Liver (tissue), 9 donors: ENCODE results near the gene SDHA. TPM values are rescaled to one million over a fixed set of nuclear protein-coding genes. Genes with fewer than 3 reads are reported as not detected.

Experiments used
- DNase-seq: peaks from one replicate; pipeline ENCODE4 v3.0.0-alpha.2; 2017; ENCODE audit warnings: low spot score
- H3K27ac ChIP-seq, 2 donors: one replicate each; pipeline ENCODE4 v1.7.0; 2013; ENCODE audit warnings: inconsistent platforms in 2 of 2, low read length in 2 of 2, control low read depth in 1 of 2, low read depth in 1 of 2, mild to moderate bottlenecking in 1 of 2
- H3K27me3 ChIP-seq, 4 donors: one replicate each; pipeline versions ENCODE4 v1.6.1 to v1.7.0; 2013; ENCODE audit warnings: low read length in 3 of 4, inconsistent platforms in 1 of 4, mild to moderate bottlenecking in 1 of 4, moderate library complexity in 1 of 4; ENCODE audit not compliant: control insufficient read depth in 4 of 4, insufficient read depth in 4 of 4
- H3K36me3 ChIP-seq, 4 donors: one replicate each; pipeline versions ENCODE4 v1.6.1 to v1.7.0; 2013; ENCODE audit warnings: low read length in 3 of 4, mild to moderate bottlenecking in 3 of 4, low read depth in 1 of 4, moderate library complexity in 1 of 4; ENCODE audit not compliant: control insufficient read depth in 4 of 4, insufficient read depth in 3 of 4
- H3K4me1 ChIP-seq, 4 donors: one replicate each; pipeline versions ENCODE4 v1.6.1 to v1.7.0; 2013; ENCODE audit warnings: low read length in 3 of 4, mild to moderate bottlenecking in 3 of 4, moderate library complexity in 1 of 4; ENCODE audit not compliant: control insufficient read depth in 4 of 4, insufficient read depth in 4 of 4
- H3K4me3 ChIP-seq, 3 donors: one replicate each; pipeline versions ENCODE4 v1.6.1 to v1.7.0; 2013; ENCODE audit warnings: low read length in 3 of 3, control low read depth in 1 of 3, low read depth in 1 of 3, mild to moderate bottlenecking in 1 of 3
- H3K9ac ChIP-seq, 2 donors: one replicate each; pipeline ENCODE4 v1.7.0; 2013; ENCODE audit warnings: low read length in 2 of 2, mild to moderate bottlenecking in 2 of 2, moderate library complexity in 2 of 2, control low read depth in 1 of 2, low read depth in 1 of 2
- H3K9me3 ChIP-seq, 4 donors: one replicate each; pipeline versions ENCODE4 v1.6.1 to v1.7.0; 2013; ENCODE audit warnings: low read length in 3 of 4; ENCODE audit not compliant: control insufficient read depth in 4 of 4
- EGR1 ChIP-seq, 2 donors: IDR thresholded peaks; 2 replicates each; pipeline ENCODE4 v1.6.1; 2016 to 2018; ENCODE audit warnings: antibody characterized with exemption in 2 of 2, low read depth in 2 of 2
- FOXA2 ChIP-seq: IDR thresholded peaks from 2 replicates; pipeline ENCODE4 v1.6.1; 2016; ENCODE audit warnings: antibody characterized with exemption
- GABPA ChIP-seq, 2 donors: IDR thresholded peaks in 1 of 2; conservative IDR thresholded peaks in 1 of 2; 2 replicates each; pipeline ENCODE4 v1.6.1; 2016; ENCODE audit warnings: antibody characterized with exemption in 2 of 2, mild to moderate bottlenecking in 1 of 2, moderate library complexity in 1 of 2
- HNF4A ChIP-seq, 2 donors: conservative IDR thresholded peaks; 2 replicates each; pipeline ENCODE4 v1.6.1; 2016; ENCODE audit warnings: antibody characterized with exemption in 2 of 2, mild to moderate bottlenecking in 2 of 2
- HNF4G ChIP-seq: IDR thresholded peaks from 2 replicates; pipeline ENCODE4 v1.6.1; 2016; ENCODE audit warnings: antibody characterized with exemption
- JUND ChIP-seq, 2 donors: IDR thresholded peaks; 2 replicates each; pipeline ENCODE4 v1.6.1; 2016; ENCODE audit warnings: antibody characterized with exemption in 2 of 2
- RAD21 ChIP-seq, 2 donors: IDR thresholded peaks; 2 replicates each; pipeline ENCODE4 v1.6.1; 2016; ENCODE audit warnings: antibody characterized with exemption in 2 of 2, mild to moderate bottlenecking in 2 of 2
- RXRA ChIP-seq, 2 donors: IDR thresholded peaks; 2 replicates each; pipeline ENCODE4 v1.6.1; 2017 to 2018; ENCODE audit warnings: antibody characterized with exemption in 2 of 2, mild to moderate bottlenecking in 1 of 2
- SP1 ChIP-seq: IDR thresholded peaks from 2 replicates; pipeline ENCODE4 v1.6.1; 2018; ENCODE audit warnings: antibody characterized with exemption, mild to moderate bottlenecking
- TAF1 ChIP-seq: conservative IDR thresholded peaks from 2 replicates; pipeline ENCODE4 v1.6.1; 2016; ENCODE audit warnings: antibody characterized with exemption, mild to moderate bottlenecking
- YY1 ChIP-seq: IDR thresholded peaks from 2 replicates; pipeline ENCODE4 v1.6.1; 2016; ENCODE audit warnings: antibody characterized with exemption, mild to moderate bottlenecking
- WGBS: extraction: QIAGEN DNeasy Blood & Tissue Kit; methylation state at CpG from one replicate; pipeline ENCODE4 v1.1.7; 2013; 5-methylcytosine and 5-hydroxymethylcytosine counted together
- polyA plus RNA-seq, 2 donors: library from polyadenylated mRNA; stranded (reverse) in 1 of 2; unstranded in 1 of 2; fragments of 200-250 nt in 1 of 2; fragments of >200 nt in 1 of 2; fragmentation: Nextera tagmentation in 1 of 2; extraction: Ambion mirVana in 1 of 2; gene quantifications; one replicate each; pipeline versions ENCODE4 v1.2.1 to v1.2.3, GENCODE V29; 2013 to 2015
- total RNA-seq, 2 donors: library from RNA; depleted of rRNA; stranded (reverse); fragments of >200 nt; gene quantifications; one replicate each; pipeline ENCODE4 v1.2.3, GENCODE V29; 2014
- TF ChIP-seq, protein P1 (sequence below): IDR thresholded peaks from 2 replicates; pipeline ENCODE4 v1.6.1; 2016; ENCODE audit warnings: antibody characterized with exemption
- TF ChIP-seq, protein P2 (sequence below): IDR thresholded peaks from 2 replicates; pipeline ENCODE4 v1.6.1; 2016; ENCODE audit warnings: antibody characterized with exemption
- TF ChIP-seq, protein P3 (sequence below): fragments of 150-350 bp; IDR thresholded peaks from 2 replicates; pipeline ENCODE4 v1.5.1; 2017; ENCODE audit warnings: improper control_type of control experiment, low read depth, low read length; ENCODE audit not compliant: missing input control
- TF ChIP-seq, protein P4 (sequence below): IDR thresholded peaks from 2 replicates; pipeline ENCODE4 v1.6.1; 2016; ENCODE audit warnings: antibody characterized with exemption, mild to moderate bottlenecking
- TF ChIP-seq, protein P5 (sequence below): IDR thresholded peaks from 2 replicates; pipeline ENCODE4 v1.6.1; 2016; ENCODE audit warnings: antibody characterized with exemption
- donor health status: healthy.
- donor health status: healthy.
- donor health status: healthy.
- donor health status: healthy.
- donor health status: healthy.

Gene SDHA
- total and polyA plus RNA-seq, 4 donors: 79.2 to 215 (median 159) TPM

DNA sequence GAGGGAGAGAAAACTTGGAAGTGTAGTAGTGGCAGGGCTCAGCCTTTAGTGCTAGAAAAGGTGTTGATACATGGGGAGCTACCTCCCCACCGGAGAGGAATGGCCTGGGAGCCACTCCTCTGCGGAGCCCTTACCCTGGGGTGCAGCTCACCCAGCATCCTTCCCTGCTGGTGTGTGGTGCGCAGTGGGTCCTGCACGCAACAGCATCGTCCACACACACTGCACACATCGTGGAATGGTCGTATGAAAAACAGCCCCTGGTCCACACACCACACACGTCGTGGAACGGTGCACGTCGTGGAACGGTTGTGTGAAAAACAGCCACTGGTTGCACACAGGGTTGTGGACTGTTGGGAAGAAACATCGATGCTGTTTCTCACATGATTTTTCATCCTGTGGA, 87.3 kb downstream of the SDHA start:
- Histone ChIP-seq H3K9me3 (no peaks in the 10 kb centered on the region), H3K27ac (no peak overlapping the region), H3K9ac (no peak overlapping the region), H3K4me3 (no peak overlapping the region), H3K4me1 (peaks cover 0 to 6% (median 1%) of the 10 kb centered on the region in 4 donors), H3K36me3 (peaks cover 5 to 34% (median 9%) of the 10 kb centered on the region in 4 donors), H3K27me3 (no peaks in the 10 kb centered on the region)
- no peak for TF ChIP-seq GABPA (IDR thresholded peaks at IDR 0.05 in 1 of 2, conservative IDR thresholded peaks at IDR 0.05 in 1 of 2)
- TF ChIP-seq, protein P1, sequence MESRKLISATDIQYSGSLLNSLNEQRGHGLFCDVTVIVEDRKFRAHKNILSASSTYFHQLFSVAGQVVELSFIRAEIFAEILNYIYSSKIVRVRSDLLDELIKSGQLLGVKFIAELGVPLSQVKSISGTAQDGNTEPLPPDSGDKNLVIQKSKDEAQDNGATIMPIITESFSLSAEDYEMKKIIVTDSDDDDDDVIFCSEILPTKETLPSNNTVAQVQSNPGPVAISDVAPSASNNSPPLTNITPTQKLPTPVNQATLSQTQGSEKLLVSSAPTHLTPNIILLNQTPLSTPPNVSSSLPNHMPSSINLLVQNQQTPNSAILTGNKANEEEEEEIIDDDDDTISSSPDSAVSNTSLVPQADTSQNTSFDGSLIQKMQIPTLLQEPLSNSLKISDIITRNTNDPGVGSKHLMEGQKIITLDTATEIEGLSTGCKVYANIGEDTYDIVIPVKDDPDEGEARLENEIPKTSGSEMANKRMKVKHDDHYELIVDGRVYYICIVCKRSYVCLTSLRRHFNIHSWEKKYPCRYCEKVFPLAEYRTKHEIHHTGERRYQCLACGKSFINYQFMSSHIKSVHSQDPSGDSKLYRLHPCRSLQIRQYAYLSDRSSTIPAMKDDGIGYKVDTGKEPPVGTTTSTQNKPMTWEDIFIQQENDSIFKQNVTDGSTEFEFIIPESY: no peak
- TF ChIP-seq HNF4G: no peak
- no peak for TF ChIP-seq EGR1 (IDR thresholded peaks at IDR 0.05; ENCODE audit: low read depth in 2 of 2)
- TF ChIP-seq, protein P2, sequence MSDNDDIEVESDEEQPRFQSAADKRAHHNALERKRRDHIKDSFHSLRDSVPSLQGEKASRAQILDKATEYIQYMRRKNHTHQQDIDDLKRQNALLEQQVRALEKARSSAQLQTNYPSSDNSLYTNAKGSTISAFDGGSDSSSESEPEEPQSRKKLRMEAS: no peak
- TF ChIP-seq JUND (IDR thresholded peaks at IDR 0.05): no peak
- TF ChIP-seq, protein P3, sequence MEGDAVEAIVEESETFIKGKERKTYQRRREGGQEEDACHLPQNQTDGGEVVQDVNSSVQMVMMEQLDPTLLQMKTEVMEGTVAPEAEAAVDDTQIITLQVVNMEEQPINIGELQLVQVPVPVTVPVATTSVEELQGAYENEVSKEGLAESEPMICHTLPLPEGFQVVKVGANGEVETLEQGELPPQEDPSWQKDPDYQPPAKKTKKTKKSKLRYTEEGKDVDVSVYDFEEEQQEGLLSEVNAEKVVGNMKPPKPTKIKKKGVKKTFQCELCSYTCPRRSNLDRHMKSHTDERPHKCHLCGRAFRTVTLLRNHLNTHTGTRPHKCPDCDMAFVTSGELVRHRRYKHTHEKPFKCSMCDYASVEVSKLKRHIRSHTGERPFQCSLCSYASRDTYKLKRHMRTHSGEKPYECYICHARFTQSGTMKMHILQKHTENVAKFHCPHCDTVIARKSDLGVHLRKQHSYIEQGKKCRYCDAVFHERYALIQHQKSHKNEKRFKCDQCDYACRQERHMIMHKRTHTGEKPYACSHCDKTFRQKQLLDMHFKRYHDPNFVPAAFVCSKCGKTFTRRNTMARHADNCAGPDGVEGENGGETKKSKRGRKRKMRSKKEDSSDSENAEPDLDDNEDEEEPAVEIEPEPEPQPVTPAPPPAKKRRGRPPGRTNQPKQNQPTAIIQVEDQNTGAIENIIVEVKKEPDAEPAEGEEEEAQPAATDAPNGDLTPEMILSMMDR: no peak
- TF ChIP-seq HNF4A (conservative IDR thresholded peaks at IDR 0.05): no peak
- no peak for TF ChIP-seq RAD21 (IDR thresholded peaks at IDR 0.05)
- no peak for TF ChIP-seq YY1
- TF ChIP-seq, protein P4, sequence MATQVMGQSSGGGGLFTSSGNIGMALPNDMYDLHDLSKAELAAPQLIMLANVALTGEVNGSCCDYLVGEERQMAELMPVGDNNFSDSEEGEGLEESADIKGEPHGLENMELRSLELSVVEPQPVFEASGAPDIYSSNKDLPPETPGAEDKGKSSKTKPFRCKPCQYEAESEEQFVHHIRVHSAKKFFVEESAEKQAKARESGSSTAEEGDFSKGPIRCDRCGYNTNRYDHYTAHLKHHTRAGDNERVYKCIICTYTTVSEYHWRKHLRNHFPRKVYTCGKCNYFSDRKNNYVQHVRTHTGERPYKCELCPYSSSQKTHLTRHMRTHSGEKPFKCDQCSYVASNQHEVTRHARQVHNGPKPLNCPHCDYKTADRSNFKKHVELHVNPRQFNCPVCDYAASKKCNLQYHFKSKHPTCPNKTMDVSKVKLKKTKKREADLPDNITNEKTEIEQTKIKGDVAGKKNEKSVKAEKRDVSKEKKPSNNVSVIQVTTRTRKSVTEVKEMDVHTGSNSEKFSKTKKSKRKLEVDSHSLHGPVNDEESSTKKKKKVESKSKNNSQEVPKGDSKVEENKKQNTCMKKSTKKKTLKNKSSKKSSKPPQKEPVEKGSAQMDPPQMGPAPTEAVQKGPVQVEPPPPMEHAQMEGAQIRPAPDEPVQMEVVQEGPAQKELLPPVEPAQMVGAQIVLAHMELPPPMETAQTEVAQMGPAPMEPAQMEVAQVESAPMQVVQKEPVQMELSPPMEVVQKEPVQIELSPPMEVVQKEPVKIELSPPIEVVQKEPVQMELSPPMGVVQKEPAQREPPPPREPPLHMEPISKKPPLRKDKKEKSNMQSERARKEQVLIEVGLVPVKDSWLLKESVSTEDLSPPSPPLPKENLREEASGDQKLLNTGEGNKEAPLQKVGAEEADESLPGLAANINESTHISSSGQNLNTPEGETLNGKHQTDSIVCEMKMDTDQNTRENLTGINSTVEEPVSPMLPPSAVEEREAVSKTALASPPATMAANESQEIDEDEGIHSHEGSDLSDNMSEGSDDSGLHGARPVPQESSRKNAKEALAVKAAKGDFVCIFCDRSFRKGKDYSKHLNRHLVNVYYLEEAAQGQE: no peak
- TF ChIP-seq, protein P5, sequence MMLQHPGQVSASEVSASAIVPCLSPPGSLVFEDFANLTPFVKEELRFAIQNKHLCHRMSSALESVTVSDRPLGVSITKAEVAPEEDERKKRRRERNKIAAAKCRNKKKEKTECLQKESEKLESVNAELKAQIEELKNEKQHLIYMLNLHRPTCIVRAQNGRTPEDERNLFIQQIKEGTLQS: no peak
- TF ChIP-seq RXRA (IDR thresholded peaks at IDR 0.05): no peak
- TF ChIP-seq TAF1: no peak
- no peak for TF ChIP-seq SP1
- no peak for TF ChIP-seq FOXA2
- DNase-seq: no peak
- WGBS: 98% methylated on average over 14 of the region's 14 CpGs
